Colon (tissue), 2 donors: ENCODE results near the gene OTOP1.
"Not testable (repeated sequence)": the region's sequence is repeated elsewhere in the genome, so short reads cannot be mapped to it uniquely, and the experiment has no call there.

Experiments used
- FAIRE-seq: peaks from 2 replicates; lab custom pipeline; 2012; peaks lifted over from hg19 to GRCh38; lab: Jason Lieb, UNC
- donor health status: control.
- donor health status: control.

The OTOP1 gene, protein sequence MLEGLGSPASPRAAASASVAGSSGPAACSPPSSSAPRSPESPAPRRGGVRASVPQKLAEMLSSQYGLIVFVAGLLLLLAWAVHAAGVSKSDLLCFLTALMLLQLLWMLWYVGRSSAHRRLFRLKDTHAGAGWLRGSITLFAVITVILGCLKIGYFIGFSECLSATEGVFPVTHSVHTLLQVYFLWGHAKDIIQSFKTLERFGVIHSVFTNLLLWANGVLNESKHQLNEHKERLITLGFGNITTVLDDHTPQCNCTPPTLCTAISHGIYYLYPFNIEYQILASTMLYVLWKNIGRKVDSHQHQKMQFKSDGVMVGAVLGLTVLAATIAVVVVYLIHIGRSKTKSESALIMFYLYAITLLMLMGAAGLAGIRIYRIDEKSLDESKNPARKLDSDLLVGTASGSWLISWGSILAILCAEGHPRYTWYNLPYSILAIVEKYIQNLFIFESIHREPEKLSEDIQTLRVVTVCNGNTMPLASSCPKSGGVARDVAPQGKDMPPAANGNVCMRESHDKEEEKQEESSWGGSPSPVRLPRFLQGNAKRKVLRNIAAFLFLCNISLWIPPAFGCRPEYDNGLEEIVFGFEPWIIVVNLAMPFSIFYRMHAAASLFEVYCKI

DNA sequence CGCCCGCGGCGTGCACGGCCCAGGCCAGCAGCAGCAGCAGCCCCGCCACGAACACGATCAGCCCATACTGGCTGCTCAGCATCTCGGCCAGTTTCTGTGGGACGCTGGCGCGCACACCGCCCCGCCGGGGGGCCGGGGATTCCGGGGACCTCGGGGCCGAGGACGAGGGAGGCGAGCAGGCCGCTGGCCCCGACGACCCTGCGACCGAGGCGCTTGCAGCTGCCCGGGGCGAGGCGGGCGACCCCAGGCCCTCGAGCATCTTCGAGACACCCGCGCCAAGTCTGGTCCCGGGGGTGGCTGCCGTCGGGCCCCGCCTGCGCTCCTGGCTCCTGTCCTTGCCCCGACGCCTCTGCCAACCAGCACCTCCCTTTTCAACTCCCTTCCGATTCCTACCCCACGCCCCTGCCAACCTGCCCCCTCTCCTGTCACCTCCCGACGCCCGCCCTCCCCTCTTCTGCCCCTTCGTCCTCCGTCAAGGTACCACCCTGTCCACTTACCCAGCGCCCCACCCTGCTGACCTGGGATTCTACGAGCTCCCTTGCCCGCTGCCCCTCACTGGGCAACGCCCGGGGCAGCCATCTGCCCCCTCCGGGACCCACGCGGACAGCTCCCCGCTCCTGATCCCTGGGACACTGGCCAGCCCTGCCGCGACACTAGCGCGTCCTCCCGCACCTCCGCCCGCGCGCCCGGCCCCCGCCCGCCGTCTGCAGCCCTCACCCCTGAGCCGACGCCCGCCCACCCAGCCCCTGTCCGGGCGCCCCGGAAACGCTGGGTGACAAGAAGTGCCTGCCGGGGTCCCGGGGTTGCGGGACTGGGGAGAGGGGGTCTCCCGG, at the start of gene OTOP1:
Gene OTOP1, minus strand, starts transcription at position 324 of the 833 bp plus-strand sequence. Its CDS starts 65 bp downstream, at position 259.
- FAIRE-seq = no peak

DNA sequence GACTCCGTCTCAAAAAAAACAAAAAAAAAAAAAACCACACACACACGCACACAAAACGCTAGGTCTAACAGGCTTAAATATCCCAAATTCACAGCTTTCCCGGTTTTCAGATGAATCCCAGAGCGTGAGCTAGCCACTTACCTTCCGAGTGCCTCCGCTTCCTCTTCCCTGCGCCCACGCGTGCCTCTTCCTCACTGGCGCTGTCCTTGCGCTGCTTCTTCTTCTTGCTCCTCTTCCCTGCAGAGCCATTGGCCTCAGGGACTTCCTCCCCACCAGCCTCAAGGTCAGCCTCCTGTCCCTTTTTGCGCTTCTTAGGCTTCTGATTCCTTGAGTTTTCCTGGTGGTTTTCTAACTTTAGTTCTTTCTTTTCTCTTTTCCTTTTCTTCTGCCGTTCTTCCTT, 47.5 kb upstream of the OTOP1 start:
- no peak for FAIRE-seq

DNA sequence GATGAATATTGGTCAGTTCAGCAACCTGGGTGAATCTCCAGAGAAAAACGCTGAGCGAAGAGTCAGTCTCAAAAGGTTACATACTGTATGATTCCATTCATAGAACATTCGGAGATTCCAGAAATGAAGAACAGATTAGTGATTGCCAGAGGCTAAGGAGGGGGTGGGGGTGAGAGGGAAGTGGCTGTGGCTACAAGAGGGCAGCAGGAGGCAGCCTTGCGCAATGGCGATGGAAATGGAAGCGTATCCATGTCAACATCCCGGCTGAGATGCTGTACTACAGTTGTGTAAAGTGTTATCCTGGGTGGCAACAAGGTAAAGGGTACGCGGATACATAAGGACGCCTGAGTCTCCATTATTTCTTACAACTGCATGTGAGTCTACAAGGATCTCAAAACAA, 45.2 kb upstream of the OTOP1 start:
- no peak for FAIRE-seq

DNA sequence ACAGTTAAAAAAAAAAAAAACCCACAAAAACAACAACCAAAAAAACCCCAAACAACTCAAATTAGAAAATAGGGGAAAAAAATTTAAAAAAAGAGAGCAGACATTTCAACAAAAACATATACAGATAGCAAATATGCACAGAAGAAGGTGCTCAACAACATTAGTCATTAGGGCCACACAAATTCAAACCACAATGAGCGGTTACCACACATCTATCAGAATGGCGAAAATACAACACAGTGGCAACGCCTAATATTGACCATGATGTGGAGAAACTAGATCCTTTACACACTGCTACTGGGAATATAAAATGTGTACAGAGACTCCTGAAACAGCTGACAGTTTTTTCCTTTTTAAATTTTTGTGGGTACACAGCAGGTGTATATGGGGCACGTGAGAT, 43.8 kb upstream of the OTOP1 start:
- no peak for FAIRE-seq

DNA sequence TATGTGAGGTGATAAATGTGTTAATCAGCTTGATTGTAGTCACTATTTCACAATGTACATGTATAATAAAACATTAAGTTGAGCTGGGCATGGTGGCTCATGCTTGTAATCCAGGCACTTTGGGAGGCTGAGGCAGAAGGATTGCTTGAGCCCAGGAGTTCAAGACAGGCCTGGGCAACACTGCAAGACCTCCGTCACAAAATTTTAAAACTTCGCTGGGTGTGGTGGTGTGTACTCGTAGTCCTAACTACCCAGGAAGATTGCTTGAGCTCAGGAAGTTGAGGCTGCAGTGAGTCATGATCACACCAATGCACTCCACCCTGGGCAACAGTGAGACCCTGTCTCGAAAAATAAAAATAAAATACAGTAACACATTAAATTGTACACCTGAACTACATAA, 43.1 kb upstream of the OTOP1 start:
- no peak for FAIRE-seq

DNA sequence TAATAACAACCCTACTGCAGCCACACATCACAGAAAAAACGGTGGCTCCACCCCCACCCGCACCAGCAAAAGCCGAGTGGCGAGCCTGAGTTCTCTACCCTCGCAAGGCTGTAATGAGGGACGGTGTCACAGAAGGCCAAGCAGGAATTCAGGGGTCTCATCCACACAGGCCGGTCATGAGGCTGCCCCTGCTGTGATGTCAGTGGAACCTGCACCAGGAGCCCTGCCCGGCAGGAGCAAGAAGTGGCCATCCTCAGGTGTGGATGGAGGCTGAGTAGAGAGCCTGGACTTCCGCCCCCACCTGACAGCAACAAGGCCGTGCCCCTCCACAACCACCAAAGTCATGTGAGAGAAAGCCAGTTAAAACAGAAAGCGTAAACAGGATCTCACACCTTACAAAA, 42.6 kb upstream of the OTOP1 start:
- no peak for FAIRE-seq

DNA sequence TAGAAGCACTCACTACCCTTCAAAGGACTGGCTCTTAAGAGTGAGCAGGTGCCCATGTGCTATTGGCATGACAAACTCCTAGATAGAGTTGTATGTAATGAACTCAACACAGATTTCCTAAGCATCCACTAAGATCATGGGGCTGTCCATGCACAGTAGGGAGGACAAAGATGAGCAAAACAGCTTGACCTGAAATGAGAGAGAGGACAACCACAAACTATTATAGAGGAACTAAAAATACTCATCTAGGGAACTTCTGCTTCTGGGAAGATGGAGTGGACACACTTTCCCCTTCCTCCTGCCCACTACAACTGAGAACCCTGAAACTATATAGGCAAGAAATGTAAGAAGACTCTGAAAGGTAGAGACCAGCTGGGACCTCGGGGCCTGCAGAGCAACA, 42.0 kb upstream of the OTOP1 start:
- no peak for FAIRE-seq

DNA sequence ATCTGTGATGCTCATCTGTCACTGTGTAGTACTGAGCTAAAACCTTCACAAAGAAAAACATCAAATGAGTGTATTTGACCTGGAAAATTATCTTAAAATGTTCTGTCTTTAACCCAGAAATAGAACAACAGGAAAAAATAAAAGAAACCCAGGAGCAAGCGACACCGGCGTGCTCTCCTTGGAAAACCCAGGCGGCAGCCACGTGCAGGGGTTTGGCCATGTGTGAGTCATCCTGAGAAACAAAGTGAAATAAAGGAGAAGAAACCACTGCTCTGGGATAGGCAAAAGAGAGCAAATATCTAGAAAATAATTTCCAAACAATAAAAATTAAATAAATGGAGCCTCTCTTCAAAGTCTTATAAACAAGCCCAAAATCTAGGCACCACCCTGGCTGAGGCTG, 41.3 kb upstream of the OTOP1 start:
- no peak for FAIRE-seq

DNA sequence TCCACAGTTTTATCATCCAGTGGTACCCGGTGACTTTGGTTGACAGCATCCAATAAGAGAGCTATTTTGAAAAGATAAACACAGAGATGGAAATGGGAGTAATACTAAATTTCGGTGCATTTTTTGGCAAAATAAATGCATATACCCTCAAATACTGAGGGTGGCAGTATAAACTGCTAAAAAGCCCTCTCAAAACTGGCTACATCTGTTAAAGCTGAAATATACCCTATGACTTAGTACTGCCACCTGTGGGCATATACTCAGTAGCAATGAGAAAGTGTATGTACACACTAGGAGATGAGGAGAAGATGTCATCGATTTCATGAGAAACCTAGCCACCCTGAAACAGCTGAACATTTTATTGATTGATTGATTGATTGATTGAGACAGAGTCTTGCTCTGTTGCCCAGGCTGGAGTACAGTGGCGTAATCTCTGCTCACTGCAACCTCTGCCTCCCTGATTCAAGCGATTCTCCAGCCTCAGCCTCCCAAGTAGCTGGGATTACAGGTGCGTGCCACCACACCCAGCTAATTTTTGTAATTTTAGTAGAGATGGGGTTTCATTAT, 33.5 kb upstream of the OTOP1 start:
- FAIRE-seq = no peak

DNA sequence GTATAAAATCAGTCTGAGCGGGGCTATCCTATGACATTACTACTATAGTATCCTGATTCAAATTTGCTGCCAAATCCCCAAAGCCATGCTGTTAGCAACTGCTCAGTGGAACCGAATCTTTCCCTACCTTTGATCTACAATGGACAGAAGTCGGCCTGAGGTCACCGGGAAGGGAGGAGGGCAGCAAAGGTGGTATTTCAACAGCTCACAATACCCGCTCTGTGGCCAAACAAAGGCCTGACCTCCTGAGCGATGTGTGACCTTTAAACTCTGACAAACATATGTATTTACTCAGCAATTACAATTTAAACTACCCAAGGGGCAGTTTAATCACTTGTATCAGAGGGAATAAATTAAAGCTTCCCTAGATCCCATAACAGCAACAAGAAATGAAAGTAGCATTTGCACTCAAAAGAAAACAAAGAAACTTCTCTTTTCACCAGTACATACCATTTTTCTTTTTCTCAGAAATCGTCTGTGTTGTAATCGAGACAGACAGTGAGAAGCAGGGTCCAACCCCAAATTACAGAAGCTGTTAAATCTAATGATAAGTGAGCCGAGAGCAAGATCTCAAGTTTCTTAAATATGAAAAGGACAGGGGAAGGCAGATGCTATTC, 32.9 kb upstream of the OTOP1 start:
- no peak for FAIRE-seq

DNA sequence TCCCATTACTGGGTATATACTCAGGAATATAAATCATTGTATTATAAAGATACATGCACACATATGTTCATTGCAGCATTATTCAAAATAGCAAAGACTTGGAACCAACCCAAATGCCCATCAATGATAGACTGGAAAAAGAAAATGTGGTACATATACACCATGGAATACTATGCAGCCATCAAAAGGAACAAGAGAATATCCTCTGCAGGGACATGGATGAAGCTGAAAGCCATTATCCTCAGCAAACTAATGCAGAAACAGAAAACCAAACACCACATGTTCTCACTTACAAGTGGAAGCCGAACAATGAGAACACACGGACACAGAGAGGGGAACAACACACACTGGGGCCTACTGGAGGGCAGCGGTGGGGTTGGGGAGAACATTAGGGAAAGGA, 31.0 kb upstream of the OTOP1 start:
- not testable (repeated sequence) for FAIRE-seq

DNA sequence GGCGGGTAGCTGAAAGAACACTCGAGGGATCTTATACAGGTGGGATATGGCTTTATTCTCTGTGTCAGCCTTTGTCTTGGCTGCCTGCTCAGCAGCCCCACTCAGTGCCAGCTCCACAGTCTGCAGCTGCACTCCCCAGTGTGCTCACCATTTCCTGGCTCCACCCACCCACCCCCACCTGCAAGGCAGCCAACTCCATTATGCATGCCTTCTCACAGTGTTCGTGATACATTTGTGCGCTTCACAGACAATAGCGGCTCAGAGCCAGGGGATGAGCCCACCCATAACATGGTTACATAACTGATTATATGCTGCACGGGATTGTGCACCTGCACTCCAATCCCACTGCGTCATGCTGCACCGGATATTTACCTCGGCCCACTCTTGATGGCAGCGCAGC, 30.1 kb upstream of the OTOP1 start:
- FAIRE-seq = no peak

DNA sequence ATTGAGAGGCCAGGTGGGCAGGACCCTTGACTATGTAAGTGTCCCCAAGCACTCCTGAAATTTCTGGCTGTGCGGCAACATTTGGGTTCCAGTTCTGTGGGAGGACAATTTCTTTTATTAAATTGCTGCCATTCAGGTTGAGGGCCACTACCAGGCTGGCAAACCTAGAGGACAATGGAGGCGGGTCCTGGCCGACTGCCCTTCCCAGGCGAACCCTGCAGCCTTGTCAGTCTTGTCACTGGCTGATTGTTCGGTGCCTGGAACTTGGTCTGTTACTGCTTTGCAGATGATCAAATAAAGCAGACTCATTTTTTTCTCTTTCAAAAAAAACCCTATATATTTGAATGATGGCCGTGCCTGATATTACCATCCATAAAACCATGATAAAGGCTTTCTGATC, 27.9 kb upstream of the OTOP1 start:
- no peak for FAIRE-seq

DNA sequence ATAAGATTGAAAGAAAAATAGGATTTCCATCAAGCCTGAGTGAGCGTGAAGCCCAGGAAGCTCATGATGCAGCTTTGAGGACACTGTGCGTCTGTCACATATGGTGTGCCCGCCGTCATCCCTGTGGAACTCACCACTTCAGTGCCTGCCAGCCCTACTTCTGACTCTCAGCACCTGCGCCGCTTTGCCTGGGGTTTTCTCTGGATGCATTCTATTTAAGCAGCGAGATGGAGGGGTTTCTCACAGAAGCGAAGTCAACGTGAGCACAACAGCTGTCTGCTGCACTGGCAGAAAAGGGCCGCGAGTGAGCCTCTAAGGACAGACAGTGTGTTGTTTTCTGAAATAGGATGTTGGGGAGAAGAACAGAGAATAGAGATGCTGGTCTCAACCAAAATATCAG, 27.5 kb upstream of the OTOP1 start:
- FAIRE-seq = no peak

DNA sequence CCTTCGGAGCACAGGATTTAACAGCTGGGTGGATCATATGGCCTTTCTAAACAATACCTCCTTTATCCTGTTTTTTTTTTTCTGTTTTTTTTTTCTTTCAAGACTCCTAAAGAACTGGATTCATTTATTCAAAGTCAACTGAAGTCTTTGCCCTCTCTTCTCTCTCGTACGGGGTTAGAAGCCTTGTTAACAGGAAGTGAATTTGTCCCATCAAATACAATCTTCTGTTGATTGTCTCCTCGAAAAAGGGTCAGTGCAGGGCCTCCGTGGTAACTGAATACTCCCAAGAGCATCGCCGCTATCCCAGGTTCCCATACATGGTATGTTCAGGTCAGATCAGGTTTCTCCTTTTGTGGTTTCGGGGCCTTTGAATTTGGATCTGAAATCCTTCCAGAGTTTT, 23.1 kb upstream of the OTOP1 start:
- no peak for FAIRE-seq

DNA sequence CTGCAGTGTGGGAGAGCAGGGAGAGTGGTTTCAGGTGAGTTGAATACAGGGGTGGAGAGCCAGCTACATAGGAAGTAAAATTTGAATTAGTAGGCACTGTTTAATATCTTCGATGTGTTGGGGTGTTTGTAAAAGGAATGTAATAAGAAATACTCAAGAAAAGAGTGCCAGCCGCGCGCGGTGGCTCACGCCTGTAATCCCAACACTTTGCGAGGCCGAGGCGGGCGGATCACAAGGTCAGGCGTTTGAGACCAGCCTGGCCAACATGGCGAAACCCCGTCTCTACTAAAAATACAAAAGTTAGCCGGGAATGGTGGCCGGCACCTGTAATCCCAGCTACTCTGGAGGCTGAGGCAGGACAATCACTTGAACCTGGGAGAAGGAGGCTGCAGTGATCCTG, 22.6 kb upstream of the OTOP1 start:
- not testable (repeated sequence) for FAIRE-seq

DNA sequence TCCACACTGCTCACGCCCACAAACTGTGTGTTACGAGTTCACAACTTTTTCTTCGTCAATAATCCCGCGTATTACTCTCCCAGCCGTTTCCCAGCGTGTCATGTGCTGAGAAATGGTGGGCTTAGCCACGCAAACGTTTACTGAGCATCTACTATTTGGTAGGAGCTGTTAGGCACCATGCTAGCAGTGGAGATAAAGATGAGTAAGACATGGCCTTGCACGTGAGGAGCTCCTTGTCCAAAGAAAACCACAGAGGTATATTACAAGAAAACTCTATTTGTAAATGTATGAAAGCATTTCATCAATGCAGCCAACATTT, 22.1 kb upstream of the OTOP1 start:
- no peak for FAIRE-seq

DNA sequence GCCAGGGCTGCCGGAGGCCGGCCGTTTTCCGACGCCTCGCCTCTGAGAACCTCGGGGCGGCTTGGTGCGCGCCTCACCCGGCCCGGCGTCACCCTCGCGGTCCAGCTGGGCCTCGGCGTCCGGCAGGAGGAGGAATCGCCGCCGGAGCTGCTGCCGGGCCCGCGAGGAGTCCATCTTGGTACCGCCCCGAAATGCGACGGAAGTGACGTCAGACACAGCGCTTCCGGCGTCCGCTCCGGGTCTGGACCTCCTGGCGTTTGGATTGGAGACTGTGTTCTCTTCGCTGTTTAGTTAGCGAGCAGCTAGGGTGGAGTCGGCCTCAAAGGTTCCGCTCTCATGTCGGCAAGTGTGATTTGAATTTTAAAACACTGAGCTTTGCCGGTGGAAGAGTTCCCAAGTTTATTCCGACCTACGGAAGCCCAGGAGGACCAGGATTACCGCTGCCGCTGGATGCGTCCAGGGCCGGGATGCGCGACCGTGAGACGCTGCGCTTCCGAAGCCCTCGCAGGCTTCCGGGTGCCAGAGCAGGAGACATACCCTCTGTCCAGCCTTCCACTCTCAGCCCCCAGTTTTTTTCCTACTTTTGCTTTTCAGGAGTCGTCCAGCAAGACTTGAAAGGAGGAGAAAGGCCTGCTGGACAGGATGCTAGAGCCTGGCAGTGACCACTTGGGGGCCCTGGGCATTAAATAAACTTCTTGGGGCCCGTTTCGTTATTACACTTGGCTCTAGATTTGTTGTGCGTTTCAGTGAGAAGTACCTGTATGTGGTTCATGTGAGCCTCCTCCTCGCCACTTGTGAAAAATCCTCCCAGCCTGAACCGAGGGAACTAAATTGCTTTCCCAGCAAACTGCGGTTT, 21.5 kb upstream of the OTOP1 start, which contains the start of gene TMEM128:
Gene TMEM128, minus strand, starts transcription at position 195 of the 856 bp plus-strand sequence. Its CDS starts 21 bp downstream, at position 174.
- no peak for FAIRE-seq

DNA sequence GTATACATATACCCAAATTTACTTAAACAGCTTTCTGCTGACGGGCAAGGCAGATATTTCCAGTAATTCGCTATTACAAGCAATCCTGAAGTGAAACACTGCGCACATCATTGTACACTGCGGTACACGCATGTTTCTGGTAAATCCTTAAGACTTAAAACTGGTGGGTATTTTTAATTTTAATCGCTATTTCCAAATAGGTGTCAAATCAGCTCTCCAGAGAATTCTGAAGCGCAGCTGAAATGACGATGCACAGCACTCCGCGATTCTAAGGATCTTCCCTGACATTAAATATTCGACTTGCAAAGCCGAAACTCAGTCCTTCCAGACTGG, 20.9 kb upstream of the OTOP1 start:
- no peak for FAIRE-seq

DNA sequence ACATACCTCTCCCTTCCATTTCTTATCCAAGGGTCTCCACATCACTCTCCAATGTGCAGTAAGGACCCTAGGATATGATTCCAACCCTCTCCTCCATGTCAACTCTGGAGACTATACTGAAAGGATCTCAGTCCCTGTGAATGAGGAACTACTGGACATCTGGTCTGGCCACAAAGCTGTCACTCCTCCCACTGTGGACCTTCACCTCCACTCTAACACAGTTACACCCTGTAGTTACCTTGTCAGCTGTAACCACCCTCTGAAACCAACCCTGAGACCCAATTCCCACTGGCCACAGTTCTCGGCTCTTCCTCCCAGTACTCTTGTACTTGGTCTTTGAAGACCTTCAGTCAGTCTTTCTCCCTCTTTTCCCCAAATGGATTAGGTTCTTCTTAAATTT, 18.4 kb upstream of the OTOP1 start:
- no peak for FAIRE-seq

DNA sequence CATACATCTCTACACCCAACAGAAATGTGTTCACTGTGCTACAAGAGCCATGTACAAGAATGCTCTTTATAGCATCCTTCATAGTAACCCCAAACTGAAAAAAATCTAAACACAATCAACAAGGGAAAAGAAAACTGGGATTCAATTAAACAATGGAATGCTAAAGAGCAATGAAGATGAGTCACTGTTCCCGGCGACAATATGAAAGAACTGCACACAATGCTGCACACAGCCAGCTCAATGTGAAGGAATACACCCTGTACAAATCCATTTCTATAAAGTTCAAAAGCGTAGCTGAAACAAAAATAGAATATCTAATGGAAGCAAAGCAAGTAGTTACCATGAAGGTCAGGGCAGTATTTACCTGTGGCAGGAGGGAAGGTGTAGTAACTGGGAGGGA, 12.8 kb upstream of the OTOP1 start:
- FAIRE-seq = not testable (repeated sequence)
